GM08714 (cell line): Measurements from ENCODE around the gene C3orf22.

Source experiments
- H3K4me3 ChIP-seq: fragments of 200-500 bp; sonication (Bioruptor generic); 2 replicates; pipeline ENCODE4 v1.5.1; 2014; ENCODE audit warnings: mild to moderate bottlenecking, low read length, inconsistent platforms
- ZNF274 ChIP-seq: IDR thresholded peaks from 2 replicates; pipeline ENCODE4 v1.6.1; 2012; ENCODE audit warnings: mild to moderate bottlenecking, low read depth, low read length

Gene C3orf22

GRCh38 chr3:126531051-126531330 lies 27.7 kb downstream of the C3orf22 start:
- TF ChIP-seq ZNF274 = no peak
- H3K4me3 ChIP-seq = no peak overlapping the region

GRCh38 chr3:126530171-126531050 lies 28.3 kb downstream of the C3orf22 start:
- no peak overlapping the region for H3K4me3 ChIP-seq
- no peak for TF ChIP-seq ZNF274

- TF ChIP-seq ZNF274 = no peak
- H3K4me3 ChIP-seq = no peak overlapping the region
Measured at GRCh38 chr3:126529585-126530170, 29.1 kb downstream of the C3orf22 start.

GRCh38 chr3:126528800-126529541 lies 29.8 kb downstream of the C3orf22 start:
- no peak for TF ChIP-seq ZNF274
- H3K4me3 ChIP-seq = no peak overlapping the region

DNA sequence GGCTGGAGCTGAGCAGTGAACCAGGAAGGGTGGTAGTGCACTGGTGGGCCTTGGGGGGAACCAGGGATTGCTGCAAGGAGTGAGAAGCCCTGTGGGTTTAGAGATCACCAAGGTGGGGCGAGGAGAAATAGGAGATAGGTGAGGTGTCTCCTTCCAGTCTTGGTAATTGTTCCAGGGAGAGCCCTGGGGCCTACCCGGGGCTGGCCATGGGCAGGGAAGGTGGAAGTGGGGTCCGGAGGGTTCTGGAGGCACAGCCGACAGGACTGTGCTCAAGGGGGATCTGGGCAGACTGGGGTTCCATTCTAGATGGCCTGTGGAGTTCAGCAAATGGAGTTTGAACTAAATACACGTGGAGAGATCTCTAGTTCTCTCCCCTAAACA lies 30.3 kb downstream of the C3orf22 start:
- TF ChIP-seq ZNF274 = no peak
- H3K4me3 ChIP-seq = no peak overlapping the region

DNA sequence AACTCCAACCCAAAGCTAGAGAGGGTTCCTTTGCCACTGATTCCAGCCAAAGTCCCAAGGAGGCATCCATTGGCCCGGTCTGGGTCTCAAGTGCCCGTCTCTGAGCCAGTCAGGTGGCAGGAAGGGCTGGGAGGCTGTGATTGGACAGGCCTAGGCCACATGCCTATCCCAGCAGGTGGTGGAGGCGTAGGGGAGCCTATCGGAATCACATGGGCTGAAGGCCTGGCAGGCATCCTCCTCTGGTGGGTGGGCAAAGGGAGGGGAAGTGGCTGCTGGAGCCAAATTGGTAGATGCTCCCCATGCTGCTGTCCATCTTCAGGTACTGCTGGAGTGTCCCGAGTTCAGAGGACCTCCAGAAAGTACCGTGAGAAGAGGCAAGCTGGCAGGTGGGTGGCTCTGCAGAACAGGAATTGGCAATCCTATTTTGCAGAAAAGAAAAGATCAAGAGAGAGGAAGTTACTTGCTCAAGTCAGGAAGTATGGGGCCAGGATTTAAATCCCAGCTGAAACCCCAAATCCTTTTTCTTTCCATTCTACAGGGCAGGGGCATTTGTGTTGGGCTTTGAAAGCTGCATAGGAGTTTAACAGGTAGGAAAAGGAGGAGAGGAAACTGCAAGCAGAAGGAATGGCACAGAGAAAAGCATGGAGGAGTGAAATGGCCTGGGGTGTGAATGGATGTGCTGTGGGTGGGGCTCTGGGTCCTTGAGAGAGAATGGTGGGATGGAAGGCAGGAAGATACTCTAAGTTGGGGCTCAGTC lies 31.1 kb downstream of the C3orf22 start:
- no peak overlapping the region for H3K4me3 ChIP-seq

DNA sequence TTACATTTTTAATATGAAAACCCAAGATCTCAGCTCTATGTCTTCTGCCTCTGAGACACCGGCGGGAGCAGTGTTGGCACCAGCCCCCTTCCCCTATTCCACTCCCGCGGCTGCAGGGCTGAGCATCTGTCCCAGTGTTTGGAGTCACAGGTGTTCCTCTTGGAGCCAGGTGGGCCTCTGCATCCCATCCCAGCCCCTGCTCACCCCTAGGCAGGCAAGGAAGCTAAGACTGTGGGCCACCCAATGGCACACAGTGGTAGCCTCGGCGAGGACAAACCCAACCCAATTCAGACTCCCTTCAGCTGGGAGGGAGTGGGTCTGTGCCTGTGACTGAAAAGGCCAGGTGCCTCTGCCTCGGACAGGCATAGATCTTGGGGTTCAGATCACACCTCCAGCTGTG lies 31.7 kb downstream of the C3orf22 start:
- TF ChIP-seq ZNF274 = no peak
- no peak overlapping the region for H3K4me3 ChIP-seq

More for the DNA sequence above, 31.1 kb downstream of the C3orf22 start:
- TF ChIP-seq ZNF274 = no peak

- no peak for TF ChIP-seq ZNF274
- H3K4me3 ChIP-seq = no peak overlapping the region
Measured at GRCh38 chr3:126526668-126527005, 32.1 kb downstream of the C3orf22 start.

GRCh38 chr3:126525853-126526667 lies 32.7 kb downstream of the C3orf22 start:
- no peak for TF ChIP-seq ZNF274
- no peak overlapping the region for H3K4me3 ChIP-seq

DNA sequence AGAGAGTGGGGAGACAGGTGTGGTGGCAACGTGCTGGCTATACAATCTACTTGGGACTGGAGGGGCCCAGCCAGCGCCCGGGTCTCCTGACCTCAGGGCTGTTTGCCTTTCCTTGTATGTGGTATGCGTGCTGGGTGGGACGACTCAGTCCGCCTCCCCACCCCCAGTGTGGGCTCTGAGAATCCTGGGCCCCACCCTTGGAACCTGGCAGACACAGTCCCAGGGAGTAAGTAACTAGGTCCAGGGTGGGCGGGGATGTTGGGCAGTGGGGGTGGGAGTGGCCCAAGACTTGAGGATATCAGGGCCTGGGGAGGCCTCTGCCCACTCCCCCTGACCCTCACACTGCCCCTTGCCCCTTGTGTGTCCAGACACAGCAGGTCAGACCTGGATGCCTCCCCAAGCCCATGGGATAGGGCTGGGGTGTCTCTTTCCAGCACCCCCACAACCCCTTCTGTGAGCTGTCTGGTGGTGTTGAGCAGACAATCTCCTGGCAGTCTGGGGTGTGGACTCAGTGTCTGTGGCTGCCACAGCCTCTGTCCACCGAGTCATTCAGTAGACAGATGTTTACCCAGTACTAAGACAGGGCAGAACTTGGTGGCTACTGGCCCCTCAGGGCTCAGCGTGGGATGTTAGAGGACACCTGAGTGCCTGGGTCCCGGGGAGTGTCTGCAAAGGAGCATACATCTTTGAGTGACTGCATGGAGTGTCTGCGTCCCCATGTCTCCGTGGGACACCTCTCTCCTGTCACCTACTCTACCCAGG lies 33.5 kb downstream of the C3orf22 start:
- no peak for TF ChIP-seq ZNF274
- H3K4me3 ChIP-seq = no peak overlapping the region

- TF ChIP-seq ZNF274 = no peak
- no peak overlapping the region for H3K4me3 ChIP-seq
Measured at GRCh38 chr3:126524429-126524988, 34.2 kb downstream of the C3orf22 start.

DNA sequence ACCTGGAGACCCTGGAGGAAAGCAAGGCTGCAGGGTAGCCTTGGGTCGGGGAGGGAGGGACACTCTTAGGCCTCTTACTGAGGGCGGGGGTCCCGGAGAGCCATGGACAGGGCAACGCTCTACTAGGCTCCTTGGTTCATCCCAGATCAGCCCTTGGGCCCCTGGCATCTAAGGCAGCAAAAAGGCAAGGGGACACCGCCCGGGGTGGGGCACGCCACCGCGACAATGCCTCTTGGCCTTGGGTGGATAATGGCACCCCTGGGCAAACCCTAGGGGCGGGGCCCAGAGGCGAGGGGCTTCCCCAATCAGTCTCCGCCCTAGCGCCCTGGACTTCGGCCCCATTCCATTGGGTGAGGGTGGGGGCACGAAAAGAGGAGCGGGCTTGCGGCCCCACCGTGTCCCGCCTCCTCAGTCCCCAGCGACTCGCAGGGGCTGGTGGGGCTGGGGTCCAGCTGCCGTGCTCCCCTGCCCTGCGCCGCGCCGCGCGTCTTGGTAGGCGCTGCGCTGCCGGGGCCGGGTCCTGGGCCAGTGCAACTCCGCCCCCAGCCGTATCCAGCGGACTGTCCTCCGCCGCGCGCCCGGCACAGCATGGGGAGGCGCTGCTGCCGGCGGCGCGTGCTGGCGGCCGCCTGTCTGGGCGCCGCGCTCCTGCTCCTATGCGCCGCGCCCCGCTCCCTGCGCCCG lies 34.8 kb downstream of the C3orf22 start, which contains the start of gene CHST13:
TSS of gene CHST13 (plus strand) at position 411 of the 684 bp plus-strand sequence. CDS start at position 589, 178 bp downstream.
- no peak within 1 kb of the TSS for H3K4me3 ChIP-seq

More for the DNA sequence above, 34.8 kb downstream of the C3orf22 start, which contains the start of gene CHST13:
- TF ChIP-seq ZNF274 = no peak
